ENCODE results near the gene LHX4.

Gene LHX4

DNA sequence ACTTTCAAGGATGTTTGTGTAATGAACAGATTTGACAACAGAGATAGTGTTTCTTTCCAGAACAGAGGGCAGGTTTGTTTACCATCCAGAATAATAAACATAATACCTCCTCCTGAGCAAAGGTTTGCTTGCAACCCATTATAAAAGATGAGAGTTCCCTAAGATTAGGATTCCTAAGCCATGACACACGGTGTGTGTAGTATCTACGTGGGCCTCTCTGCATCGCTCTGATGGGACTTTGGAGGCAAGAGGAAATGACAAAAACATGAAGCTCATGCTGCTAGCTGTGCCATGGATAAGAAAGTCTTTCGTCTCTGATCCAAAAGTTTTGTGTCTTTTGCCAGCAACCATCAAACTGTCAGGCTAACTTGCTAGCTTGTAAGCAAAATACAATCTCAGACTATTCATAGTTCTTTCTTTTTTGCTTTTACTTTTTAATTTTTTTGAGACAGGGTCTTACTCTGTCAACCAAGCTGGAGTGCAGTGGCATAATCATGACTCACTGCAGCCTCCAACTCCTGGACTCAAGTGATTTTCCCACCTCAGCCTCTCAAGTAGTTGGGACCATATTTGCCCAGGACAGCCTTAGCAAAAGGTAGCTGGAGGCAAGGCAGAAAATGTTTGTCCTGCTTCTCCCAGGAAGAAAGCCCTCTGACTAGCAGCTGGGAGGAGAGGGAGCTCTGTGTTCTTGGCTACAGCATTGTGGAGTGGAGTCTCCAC is 81.1 kb downstream of the LHX4 start:
- Histone ChIP-seq H3K4ac (ENCODE audit: low read depth, low read length) (no peak overlapping the region), H3K4me1 (ENCODE audit: control insufficient read depth, low read depth, low read length) (no peaks in the 10 kb centered on the region), H3K27me3 (ENCODE audit: insufficient read depth, low read length, poor library complexity) (no peaks in the 10 kb centered on the region), H4K8ac (ENCODE audit: low read depth, low read length) (no peak overlapping the region), H3K4me2 (ENCODE audit: low read length) (no peak overlapping the region), H3K27ac (ENCODE audit: low read depth, low read length) (no peak overlapping the region), H2BK120ac (ENCODE audit: low read depth, low read length) (no peak overlapping the region), H3K18ac (ENCODE audit: low read length) (no peak overlapping the region), H3K79me1 (ENCODE audit: low read length) (no peaks in the 10 kb centered on the region), H3K4me3 (ENCODE audit: low read length) (no peak overlapping the region), H3K56ac (ENCODE audit: low read length) (no peak overlapping the region), H4K5ac (ENCODE audit: low read length) (no peak overlapping the region), H2AK5ac (ENCODE audit: low read length) (no peak overlapping the region), H3K23ac (ENCODE audit: low read length) (no peak overlapping the region), H3K9ac (ENCODE audit: low read length) (no peak overlapping the region), H3K36me3 (ENCODE audit: control insufficient read depth, insufficient read depth, low read length) (no peaks in the 10 kb centered on the region), H3K79me2 (ENCODE audit: control insufficient read depth, insufficient read depth, low read length) (no peaks in the 10 kb centered on the region), H2BK15ac (replicated peaks; ENCODE audit: low read depth) (no peak overlapping the region), H2BK5ac (ENCODE audit: low read length) (no peak overlapping the region)
- DNase-seq = no peak
- no CpG with 5 or more reads among the region's 4 CpGs for WGBS (ENCODE audit: extremely low coverage, insufficient coverage, low lambda C conversion rate)

DNA sequence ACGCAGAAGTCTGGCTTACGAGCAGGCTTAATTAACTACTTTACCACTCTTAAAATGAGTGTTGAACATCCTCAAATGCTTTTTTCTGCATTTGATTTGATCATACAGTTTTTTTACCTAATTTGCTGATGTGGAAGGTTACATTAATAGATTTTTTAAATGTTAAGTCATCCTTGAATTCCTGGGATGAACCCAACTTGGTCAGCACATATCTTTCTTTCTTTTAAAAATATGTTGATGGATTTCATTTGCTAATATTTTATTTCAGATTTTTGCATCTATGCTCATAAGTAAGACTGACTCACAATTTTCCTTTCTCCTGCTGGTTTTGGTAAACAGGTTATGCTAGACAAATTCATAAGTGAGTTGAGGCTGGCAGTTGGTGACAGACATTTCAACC is 82.9 kb downstream of the LHX4 start:
- WGBS (ENCODE audit: extremely low coverage, insufficient coverage, low lambda C conversion rate) = no CpG with 5 or more reads among the region's 2 CpGs
- Histone ChIP-seq H2BK5ac (ENCODE audit: low read length) (no peak overlapping the region), H3K23ac (ENCODE audit: low read length) (no peak overlapping the region), H3K56ac (ENCODE audit: low read length) (no peak overlapping the region), H2BK120ac (ENCODE audit: low read depth, low read length) (no peak overlapping the region), H3K79me2 (ENCODE audit: control insufficient read depth, insufficient read depth, low read length) (no peaks in the 10 kb centered on the region), H3K79me1 (ENCODE audit: low read length) (no peaks in the 10 kb centered on the region), H2AK5ac (ENCODE audit: low read length) (no peak overlapping the region), H3K4ac (ENCODE audit: low read depth, low read length) (no peak overlapping the region), H3K4me1 (ENCODE audit: control insufficient read depth, low read depth, low read length) (no peaks in the 10 kb centered on the region), H3K27me3 (ENCODE audit: insufficient read depth, low read length, poor library complexity) (no peaks in the 10 kb centered on the region), H3K9ac (ENCODE audit: low read length) (no peak overlapping the region), H3K4me2 (ENCODE audit: low read length) (no peak overlapping the region), H3K18ac (ENCODE audit: low read length) (no peak overlapping the region), H2BK15ac (replicated peaks; ENCODE audit: low read depth) (no peak overlapping the region), H3K4me3 (ENCODE audit: low read length) (no peak overlapping the region), H4K5ac (ENCODE audit: low read length) (no peak overlapping the region), H4K8ac (ENCODE audit: low read depth, low read length) (no peak overlapping the region), H3K36me3 (ENCODE audit: control insufficient read depth, insufficient read depth, low read length) (no peaks in the 10 kb centered on the region), H3K27ac (ENCODE audit: low read depth, low read length) (no peak overlapping the region)
- DNase-seq = no peak

DNA sequence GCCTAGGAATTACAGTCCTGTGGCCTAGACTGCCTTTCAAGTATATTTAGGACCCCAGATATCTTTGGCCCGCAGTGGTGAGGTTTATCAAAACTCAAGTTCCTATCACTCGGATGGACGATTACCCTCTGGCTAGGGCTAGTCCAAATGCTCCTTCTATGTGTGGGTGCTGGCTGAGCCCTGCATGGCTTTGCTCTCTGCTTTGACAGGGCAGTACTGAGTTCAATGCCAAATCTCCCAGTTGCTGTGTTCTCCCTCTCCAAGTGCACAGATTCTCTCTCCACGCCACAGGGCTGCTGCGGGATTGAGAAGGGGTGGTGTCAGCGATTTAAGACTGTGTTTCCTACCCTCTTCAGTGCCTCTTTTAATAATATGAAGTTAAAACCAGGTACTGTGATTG is 97.0 kb downstream of the LHX4 start:
- no peak overlapping the region for H3K27ac ChIP-seq (ENCODE audit: low read depth, low read length)
- DNase-seq = no peak
- no peak overlapping the region for H3K23ac ChIP-seq (ENCODE audit: low read length)
- no peak overlapping the region for H2BK5ac ChIP-seq (ENCODE audit: low read length)
- H3K4me1 ChIP-seq (ENCODE audit: control insufficient read depth, low read depth, low read length) = no peaks in the 10 kb centered on the region
- H3K36me3 ChIP-seq (ENCODE audit: control insufficient read depth, insufficient read depth, low read length) = no peaks in the 10 kb centered on the region
- no peak overlapping the region for H3K9ac ChIP-seq (ENCODE audit: low read length)
- no peak overlapping the region for H3K56ac ChIP-seq (ENCODE audit: low read length)
- no peak overlapping the region for H4K8ac ChIP-seq (ENCODE audit: low read depth, low read length)
- no peak overlapping the region for H2BK15ac ChIP-seq (replicated peaks; ENCODE audit: low read depth)
- no peak overlapping the region for H3K4ac ChIP-seq (ENCODE audit: low read depth, low read length)
- H3K4me2 ChIP-seq (ENCODE audit: low read length) = no peak overlapping the region
- no peak overlapping the region for H4K5ac ChIP-seq (ENCODE audit: low read length)
- no CpG with 5 or more reads among the region's 6 CpGs for WGBS (ENCODE audit: extremely low coverage, insufficient coverage, low lambda C conversion rate)
- H3K18ac ChIP-seq (ENCODE audit: low read length) = no peak overlapping the region
- no peak overlapping the region for H2BK120ac ChIP-seq (ENCODE audit: low read depth, low read length)
- H3K4me3 ChIP-seq (ENCODE audit: low read length) = no peak overlapping the region
- H2AK5ac ChIP-seq (ENCODE audit: low read length) = no peak overlapping the region
- no peaks in the 10 kb centered on the region for H3K79me1 ChIP-seq (ENCODE audit: low read length)
- no peaks in the 10 kb centered on the region for H3K27me3 ChIP-seq (ENCODE audit: insufficient read depth, low read length, poor library complexity)
- no peaks in the 10 kb centered on the region for H3K79me2 ChIP-seq (ENCODE audit: control insufficient read depth, insufficient read depth, low read length)

Measured in mesendoderm (in vitro differentiated cells).